Activated T-cell treated with anti-CD3 and anti-CD28 coated beads, Interleukin-2, amount 50 U/mL, for 4 hours (primary cell): ENCODE measurements around the gene TACC2. TPM values are rescaled to one million over a fixed set of nuclear protein-coding genes. Genes with fewer than 3 reads are reported as not detected.

Experiments used
- ATAC-seq, 2 donors: fragments of 200-7000 bp; cut with Tn5 transposase; one replicate each; pipeline ENCODE4 v1.10.0; 2021
- DNase-seq: peaks from one replicate; pipeline ENCODE4 v3.0.0-alpha.2; 2020
- H3K27me3 Mint-ChIP-seq: one replicate; pipeline ENCODE4 v1.8.0; 2021; ENCODE audit warnings: low read depth, mixed read lengths
- H3K36me3 Mint-ChIP-seq: one replicate; pipeline ENCODE4 v1.8.0; 2022; ENCODE audit warnings: mixed read lengths; ENCODE audit not compliant: insufficient read depth
- H3K4me1 Mint-ChIP-seq: one replicate; pipeline ENCODE4 v1.8.0; 2021; ENCODE audit warnings: low read depth, mixed read lengths
- H3K4me3 Mint-ChIP-seq: one replicate; pipeline ENCODE4 v1.8.0; 2021; ENCODE audit warnings: mild to moderate bottlenecking, moderate library complexity, mixed read lengths
- H3K9me3 Mint-ChIP-seq: one replicate; pipeline ENCODE4 v1.8.0; 2021; ENCODE audit warnings: mixed read lengths
- total RNA-seq, 3 donors: library from RNA; stranded (reverse); gene quantifications; one replicate each; pipeline ENCODE4 v1.2.1, GENCODE V29; 2021

TACC2 gene
- total RNA-seq, 3 donors from 2014 or later = 0.21 to 0.57 (median 0.43) TPM

DNA sequence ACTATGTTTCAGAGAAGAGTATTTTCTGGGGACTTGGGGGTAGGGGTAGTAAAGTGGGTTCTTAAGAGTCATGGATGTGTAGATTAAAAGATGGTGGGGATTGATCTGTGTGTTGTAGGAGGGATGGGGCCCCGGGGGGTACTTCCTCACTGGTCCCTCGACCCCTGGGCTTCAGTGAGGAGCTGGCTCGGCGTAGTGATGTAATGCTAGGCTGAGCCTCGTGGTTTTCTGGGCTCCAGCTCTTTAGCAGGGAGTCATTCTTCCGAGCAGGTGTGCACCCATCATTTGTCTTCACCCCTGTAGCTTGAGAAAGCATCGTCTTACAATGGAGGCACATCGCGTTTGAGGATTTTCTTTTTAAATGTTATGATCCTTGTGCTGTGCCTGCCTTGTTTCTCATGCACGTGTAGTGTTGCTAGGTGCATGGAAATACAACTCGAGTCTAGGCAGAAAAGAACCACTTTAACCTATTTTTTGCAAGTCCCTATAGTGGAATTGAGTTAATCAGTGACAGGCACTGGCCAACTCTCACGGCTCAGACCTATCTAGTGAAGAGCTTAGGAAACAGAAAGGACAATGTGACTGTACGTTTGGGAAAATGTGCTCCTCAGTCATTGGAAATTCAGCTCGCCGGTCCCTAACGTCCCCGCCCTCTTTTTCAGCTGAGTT, 176.0 kb downstream of the TACC2 start:
- peaks cover 6% of the 10 kb centered on the region for H3K4me1 Mint-ChIP-seq
- no peaks in the 10 kb centered on the region for H3K36me3 Mint-ChIP-seq
- H3K9me3 Mint-ChIP-seq = no peaks in the 10 kb centered on the region
- no peak overlapping the region for H3K4me3 Mint-ChIP-seq
- ATAC-seq (no peak), DNase-seq (no peak)
- peaks cover 51% of the 10 kb centered on the region for H3K27me3 Mint-ChIP-seq

- no peak for ATAC-seq
- DNase-seq = no peak
- no peaks in the 10 kb centered on the region for H3K36me3 Mint-ChIP-seq
- H3K27me3 Mint-ChIP-seq = peaks cover 54% of the 10 kb centered on the region
- H3K4me3 Mint-ChIP-seq = no peak overlapping the region
- H3K9me3 Mint-ChIP-seq = no peaks in the 10 kb centered on the region
- peaks cover 6% of the 10 kb centered on the region for H3K4me1 Mint-ChIP-seq
Measured at GRCh38 chr10:122165484-122166276, 176.7 kb downstream of the TACC2 start.

- no peaks in the 10 kb centered on the region for H3K36me3 Mint-ChIP-seq
- no peaks in the 10 kb centered on the region for H3K9me3 Mint-ChIP-seq
- peaks cover 47% of the 10 kb centered on the region for H3K27me3 Mint-ChIP-seq
- no peak for ATAC-seq
- peaks cover 6% of the 10 kb centered on the region for H3K4me1 Mint-ChIP-seq
- no peak overlapping the region for H3K4me3 Mint-ChIP-seq
- no peak for DNase-seq
Measured at GRCh38 chr10:122168101-122168500, 179.1 kb downstream of the TACC2 start.

DNA sequence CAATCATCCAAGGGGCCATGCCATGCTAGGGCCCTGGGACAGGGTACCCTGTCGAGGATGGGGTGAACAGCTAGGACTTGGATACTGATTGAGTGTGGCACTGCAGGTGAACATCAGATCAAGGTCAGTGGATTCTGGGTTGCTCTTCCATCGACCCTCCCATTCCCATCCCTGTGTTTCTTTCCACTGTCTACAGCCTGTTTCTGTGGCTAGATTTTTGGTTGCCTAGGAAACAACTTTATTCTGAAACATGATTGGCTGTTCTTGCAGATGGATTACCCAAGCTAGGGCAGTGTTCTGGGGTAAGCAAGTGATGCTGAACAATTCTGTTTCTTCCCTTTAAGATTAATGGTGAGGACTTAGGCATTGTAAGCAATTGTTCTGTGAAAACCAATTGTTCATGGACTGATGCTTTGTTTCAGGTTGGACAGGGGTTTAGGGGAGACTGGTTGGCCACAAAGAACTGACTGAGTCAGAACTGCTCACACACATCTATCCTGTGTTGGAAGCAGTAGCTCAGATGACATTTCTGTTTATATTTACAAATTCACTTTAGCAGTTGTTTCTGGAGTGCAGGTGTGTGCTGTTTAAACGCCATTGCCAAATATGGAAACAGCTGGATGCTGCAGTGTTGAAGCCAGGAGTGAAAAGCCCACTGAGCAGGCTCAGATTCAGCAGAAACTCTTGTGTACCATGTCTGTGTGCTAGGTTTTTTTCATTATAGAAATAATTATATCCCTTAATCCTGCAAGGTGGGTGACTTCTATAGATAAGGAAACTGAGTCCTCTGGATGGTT, 179.8 kb downstream of the TACC2 start:
- ATAC-seq = no peak
- H3K9me3 Mint-ChIP-seq = no peaks in the 10 kb centered on the region
- DNase-seq = no peak
- no peaks in the 10 kb centered on the region for H3K36me3 Mint-ChIP-seq
- peaks cover 47% of the 10 kb centered on the region for H3K27me3 Mint-ChIP-seq
- peaks cover 6% of the 10 kb centered on the region for H3K4me1 Mint-ChIP-seq
- H3K4me3 Mint-ChIP-seq = no peak overlapping the region

- Mint-ChIP-seq H3K4me3 (no peak overlapping the region), H3K9me3 (no peaks in the 10 kb centered on the region), H3K27me3 (peaks cover 28% of the 10 kb centered on the region), H3K4me1 (no peaks in the 10 kb centered on the region), H3K36me3 (no peaks in the 10 kb centered on the region)
- ATAC-seq (no peak), DNase-seq (no peak)
Measured at GRCh38 chr10:122170802-122171201, 181.8 kb downstream of the TACC2 start.

DNA sequence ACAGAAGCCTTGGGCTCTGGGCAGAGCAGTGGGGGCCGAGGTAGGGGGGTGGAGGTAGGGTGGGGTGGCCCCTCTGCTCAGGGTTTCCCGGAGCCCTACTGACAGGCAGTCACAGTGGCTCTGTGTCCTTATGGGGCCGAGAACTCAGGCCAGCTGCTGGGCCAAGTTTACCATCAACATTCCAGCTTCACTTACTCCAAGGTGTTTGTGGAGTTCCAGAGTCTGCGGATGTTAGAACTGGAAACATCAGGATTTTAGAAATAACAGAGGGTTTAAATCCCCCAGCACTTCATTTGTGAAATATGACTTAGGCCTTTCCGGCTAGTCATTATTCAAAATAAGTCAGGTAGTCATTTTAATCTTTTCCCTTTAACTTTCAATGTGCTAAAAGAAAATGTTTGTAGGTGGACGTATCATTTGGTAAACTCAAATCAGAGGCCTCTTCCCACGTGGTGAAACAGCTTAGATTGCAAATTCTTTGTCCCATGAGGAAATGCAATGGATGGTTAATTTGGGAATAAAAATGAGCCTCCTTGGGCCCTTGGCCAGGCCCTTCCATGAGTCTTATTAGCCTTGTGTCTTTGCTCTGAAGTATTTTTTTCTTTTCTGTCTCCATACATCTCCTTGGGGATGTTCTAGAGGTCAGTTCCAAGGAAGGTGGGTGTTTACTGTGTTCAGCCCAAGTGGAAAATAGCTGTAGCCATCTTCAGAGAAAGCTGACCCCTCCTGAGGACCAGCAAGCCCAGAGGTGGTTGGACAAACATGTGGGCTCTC, 182.5 kb downstream of the TACC2 start:
- ATAC-seq = no peak

DNA sequence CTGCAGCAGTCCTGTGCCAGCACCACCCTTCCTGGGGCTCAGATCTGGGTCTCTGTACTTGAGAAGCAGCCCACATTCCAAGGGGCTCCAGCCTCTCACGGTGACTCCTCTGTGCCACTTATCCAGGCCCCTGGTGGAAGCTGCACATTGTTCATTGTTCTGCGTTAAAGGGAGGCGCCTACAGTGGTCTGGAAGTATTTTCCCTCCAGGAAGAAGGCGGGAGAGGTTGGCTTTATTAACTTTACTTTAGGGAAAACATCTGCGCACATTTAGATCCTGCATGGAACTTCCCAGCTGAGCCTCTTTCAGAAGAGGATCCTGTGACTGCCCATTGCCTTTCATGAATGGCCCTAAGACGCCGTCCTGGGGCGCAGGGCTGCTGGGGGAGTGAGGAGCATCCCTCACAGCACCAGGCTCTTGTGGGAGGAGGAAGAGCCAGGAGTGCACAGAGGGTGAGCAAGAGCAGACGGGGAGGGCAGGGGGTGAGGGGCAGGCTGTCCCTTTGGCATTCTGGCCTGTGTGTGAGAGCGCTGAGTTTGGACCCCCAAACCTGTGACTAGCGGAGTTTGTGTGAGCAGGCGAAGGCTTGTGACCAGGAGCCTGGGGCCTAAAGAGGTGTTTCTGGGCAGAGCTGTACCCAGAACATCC, 183.5 kb downstream of the TACC2 start:
- Mint-ChIP-seq H3K4me3 (no peak overlapping the region), H3K4me1 (no peaks in the 10 kb centered on the region), H3K36me3 (no peaks in the 10 kb centered on the region), H3K27me3 (peaks cover 22% of the 10 kb centered on the region), H3K9me3 (no peaks in the 10 kb centered on the region)
- ATAC-seq = no peak
- DNase-seq = no peak

More for the DNA sequence above, 182.5 kb downstream of the TACC2 start:
- Mint-ChIP-seq H3K9me3 (no peaks in the 10 kb centered on the region), H3K27me3 (peaks cover 28% of the 10 kb centered on the region), H3K4me1 (no peaks in the 10 kb centered on the region), H3K36me3 (no peaks in the 10 kb centered on the region), H3K4me3 (no peak overlapping the region)
- DNase-seq = no peak

GRCh38 chr10:122173337-122173736, 184.4 kb downstream of the TACC2 start:
- Mint-ChIP-seq H3K36me3 (no peaks in the 10 kb centered on the region), H3K9me3 (no peaks in the 10 kb centered on the region), H3K27me3 (peaks cover 18% of the 10 kb centered on the region), H3K4me1 (no peaks in the 10 kb centered on the region), H3K4me3 (no peak overlapping the region)
- ATAC-seq = no peak
- DNase-seq = no peak

DNA sequence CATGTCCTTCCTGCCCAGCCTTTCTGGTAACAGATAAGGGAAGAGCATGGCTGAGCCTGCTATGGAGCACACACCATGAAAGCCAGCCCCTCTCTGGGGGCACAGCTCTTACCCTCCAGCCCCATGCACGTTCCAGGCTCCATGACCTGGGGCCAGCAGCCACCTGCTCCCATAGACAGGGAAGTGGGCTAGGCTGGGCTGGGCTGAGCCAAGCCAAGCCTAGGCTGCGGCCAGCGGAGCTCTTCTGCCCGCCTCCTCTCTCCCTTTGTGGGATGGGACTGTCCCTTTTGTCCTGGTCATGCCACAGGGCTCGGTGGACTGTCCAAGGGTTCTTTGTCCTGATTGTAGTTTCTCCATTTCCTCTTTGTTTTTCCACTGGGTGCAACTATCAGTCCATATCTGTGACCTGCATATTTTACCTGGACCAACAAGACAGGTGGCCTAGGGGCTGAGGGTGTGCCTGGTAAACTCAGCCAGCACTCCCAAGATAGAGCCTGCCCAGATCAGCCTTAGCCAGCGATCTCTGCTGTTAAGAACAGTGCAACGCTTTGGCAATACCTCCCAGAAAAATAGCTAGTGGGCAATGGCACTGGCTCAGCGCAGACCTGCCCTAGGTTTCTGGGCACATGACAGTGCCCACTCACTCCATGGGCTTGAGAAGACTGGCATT, 184.9 kb downstream of the TACC2 start:
- ATAC-seq = no peak
- Mint-ChIP-seq H3K27me3 (peaks cover 16% of the 10 kb centered on the region), H3K4me3 (no peak overlapping the region), H3K4me1 (no peaks in the 10 kb centered on the region), H3K36me3 (no peaks in the 10 kb centered on the region), H3K9me3 (no peaks in the 10 kb centered on the region)
- no peak for DNase-seq

DNA sequence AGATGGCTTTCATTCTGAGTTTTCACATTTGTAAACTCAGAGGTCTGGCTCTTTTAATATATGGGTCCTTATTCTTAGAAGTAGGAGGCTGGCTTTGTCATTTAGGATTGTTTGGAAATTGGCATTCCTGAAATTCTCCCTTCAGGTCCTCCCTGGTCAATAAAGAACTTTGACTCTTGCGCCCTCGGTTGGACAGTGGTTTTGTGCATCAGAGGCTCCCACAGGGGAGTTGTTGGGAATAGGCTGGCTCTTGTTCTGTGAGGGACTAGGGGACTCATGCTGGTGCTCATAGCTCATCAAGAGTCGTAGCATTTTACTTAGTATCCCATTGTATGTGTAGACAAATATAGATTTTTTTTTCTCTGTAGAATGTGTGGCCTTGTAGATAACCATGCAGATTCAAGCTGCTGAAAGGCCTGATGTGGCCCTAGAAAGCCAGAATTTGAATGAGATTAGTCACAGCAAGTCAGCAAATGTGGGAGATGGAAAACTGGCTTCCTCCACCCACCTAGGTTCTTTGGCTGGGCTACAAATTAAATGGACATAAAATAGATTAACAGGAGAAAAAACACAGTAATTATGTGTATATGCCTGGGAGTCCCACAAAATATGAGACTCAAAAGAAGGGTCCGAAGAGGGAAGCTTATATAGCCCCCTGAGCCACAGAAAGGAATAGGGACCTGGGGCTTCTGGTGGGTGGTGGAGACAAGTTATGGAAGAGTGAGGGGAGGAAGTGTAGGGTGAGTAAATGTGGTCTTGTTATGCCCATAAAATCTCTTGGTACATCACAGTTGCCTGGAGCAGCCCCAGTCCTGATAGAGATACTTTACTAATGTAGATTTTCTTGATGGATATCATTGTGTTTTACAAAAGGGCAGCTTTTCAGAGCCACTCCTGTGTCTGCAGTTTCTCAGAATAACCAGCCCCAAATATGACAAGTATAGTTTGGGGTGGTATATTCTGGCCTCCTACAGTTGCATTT, 187.6 kb downstream of the TACC2 start:
- DNase-seq (no peak), ATAC-seq (no peak)
- H3K4me3 Mint-ChIP-seq = no peak overlapping the region
- no peaks in the 10 kb centered on the region for H3K9me3 Mint-ChIP-seq
- peaks cover 7% of the 10 kb centered on the region for H3K27me3 Mint-ChIP-seq
- no peaks in the 10 kb centered on the region for H3K4me1 Mint-ChIP-seq
- H3K36me3 Mint-ChIP-seq = no peaks in the 10 kb centered on the region

DNA sequence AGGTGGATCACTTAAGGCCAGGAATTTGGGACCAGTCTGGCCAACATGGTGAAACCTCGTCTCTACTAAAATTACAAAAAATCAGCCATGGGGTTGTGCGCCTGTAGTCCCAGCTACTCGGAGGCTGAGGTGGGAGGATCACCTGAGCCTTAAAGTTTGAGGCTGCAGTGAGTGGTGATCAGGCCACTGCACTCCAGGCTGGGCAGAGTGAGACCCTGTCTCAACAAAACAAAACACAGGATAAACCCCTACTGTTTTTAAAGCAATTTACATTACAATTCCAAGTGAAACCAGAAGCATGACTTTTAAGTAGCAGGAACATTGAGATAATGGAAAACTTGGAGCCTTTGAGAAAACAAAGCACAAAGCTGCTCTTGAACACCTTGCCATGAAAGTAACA, 189.7 kb downstream of the TACC2 start:
- no peaks in the 10 kb centered on the region for H3K4me1 Mint-ChIP-seq

GRCh38 chr10:122181041-122181732, 192.2 kb downstream of the TACC2 start:
- no peaks in the 10 kb centered on the region for H3K4me1 Mint-ChIP-seq
- DNase-seq (no peak), ATAC-seq (no peak)
- H3K9me3 Mint-ChIP-seq = no peaks in the 10 kb centered on the region
- peaks cover 3% of the 10 kb centered on the region for H3K27me3 Mint-ChIP-seq
- no peaks in the 10 kb centered on the region for H3K36me3 Mint-ChIP-seq
- no peak overlapping the region for H3K4me3 Mint-ChIP-seq

More for the DNA sequence above, 189.7 kb downstream of the TACC2 start:
- Mint-ChIP-seq H3K36me3 (no peaks in the 10 kb centered on the region), H3K27me3 (peaks cover 2% of the 10 kb centered on the region), H3K9me3 (no peaks in the 10 kb centered on the region), H3K4me3 (no peak overlapping the region)
- DNase-seq (no peak), ATAC-seq (no peak)
